GM06990 (cell line): ENCODE measurements around the gene PDGFC.

Experiments used
- DNase-seq: peaks from one replicate; pipeline ENCODE4 v3.0.0-alpha.2; 2011; ENCODE audit not compliant: insufficient read length; ENCODE audit errors: extremely low read depth
- H3K27me3 ChIP-seq: replicated peaks from 2 replicates; pipeline ENCODE4 v1.6.0; 2011; ENCODE audit warnings: low read length; ENCODE audit not compliant: control insufficient read depth, insufficient read depth
- H3K36me3 ChIP-seq: 2 replicates; pipeline ENCODE4 v1.5.1; 2011; ENCODE audit warnings: low read length; ENCODE audit not compliant: control insufficient read depth, insufficient read depth
- H3K4me3 ChIP-seq: replicated peaks from 2 replicates; pipeline ENCODE4 v1.5.1; 2011; ENCODE audit warnings: low read depth, mild to moderate bottlenecking, control low read depth, low read length
- TF ChIP-seq, protein P1 (sequence below): IDR thresholded peaks from 2 replicates; pipeline ENCODE4 v1.5.1; 2011; ENCODE audit warnings: low read length, control low read depth, mild to moderate bottlenecking, inconsistent platforms; ENCODE audit not compliant: insufficient read depth, poor library complexity, severe bottlenecking

PDGFC gene, protein sequence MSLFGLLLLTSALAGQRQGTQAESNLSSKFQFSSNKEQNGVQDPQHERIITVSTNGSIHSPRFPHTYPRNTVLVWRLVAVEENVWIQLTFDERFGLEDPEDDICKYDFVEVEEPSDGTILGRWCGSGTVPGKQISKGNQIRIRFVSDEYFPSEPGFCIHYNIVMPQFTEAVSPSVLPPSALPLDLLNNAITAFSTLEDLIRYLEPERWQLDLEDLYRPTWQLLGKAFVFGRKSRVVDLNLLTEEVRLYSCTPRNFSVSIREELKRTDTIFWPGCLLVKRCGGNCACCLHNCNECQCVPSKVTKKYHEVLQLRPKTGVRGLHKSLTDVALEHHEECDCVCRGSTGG

DNA sequence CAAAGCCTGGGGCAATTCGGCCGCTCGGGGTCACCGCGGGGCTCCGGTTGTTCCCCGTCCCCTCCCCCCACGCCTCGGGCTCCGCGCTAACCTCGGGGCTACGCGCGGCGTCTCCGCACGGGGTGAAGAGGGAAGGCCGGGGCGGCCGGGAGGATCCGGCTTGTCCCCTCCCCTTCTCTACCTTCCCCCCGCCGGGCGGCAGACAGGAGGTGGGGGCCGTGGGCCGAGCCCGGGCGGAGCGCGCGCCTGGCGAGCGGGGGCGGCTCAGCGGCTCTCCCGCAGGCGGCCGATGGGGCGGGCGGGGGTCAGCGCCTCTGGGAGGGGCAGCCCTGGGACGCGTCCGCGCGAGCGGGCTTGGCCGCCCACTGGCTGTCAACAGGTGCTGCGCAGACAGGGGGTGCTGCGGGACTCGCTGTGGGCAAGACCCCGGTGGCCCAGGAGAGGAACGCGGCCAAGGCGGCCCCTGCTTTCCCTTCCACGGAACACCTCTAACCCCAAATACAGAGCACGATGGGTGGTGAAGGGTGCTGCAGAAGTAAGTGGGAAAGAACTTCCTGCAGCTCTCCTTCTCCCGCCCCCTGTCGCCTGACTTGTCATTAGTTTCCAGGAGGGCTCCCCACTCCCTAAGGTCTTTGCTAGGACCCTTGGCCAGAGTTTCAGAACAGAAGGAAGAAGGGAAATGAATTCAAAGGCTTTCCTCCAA is at the start of gene PDGFC:
PDGFC (minus strand) TSS at position 124 of the 703 bp plus-strand sequence. CDS start 896 bp downstream, outside the sequence.
- Histone ChIP-seq H3K27me3 (no peaks in the 10 kb centered on the region; the same call in 1 of the 2 replicates), H3K4me3 (no peak within 1 kb of the TSS), H3K36me3 (no peaks in the 10 kb centered on the region)
- peak; percentile 10 for DNase-seq
- TF ChIP-seq, protein P1, sequence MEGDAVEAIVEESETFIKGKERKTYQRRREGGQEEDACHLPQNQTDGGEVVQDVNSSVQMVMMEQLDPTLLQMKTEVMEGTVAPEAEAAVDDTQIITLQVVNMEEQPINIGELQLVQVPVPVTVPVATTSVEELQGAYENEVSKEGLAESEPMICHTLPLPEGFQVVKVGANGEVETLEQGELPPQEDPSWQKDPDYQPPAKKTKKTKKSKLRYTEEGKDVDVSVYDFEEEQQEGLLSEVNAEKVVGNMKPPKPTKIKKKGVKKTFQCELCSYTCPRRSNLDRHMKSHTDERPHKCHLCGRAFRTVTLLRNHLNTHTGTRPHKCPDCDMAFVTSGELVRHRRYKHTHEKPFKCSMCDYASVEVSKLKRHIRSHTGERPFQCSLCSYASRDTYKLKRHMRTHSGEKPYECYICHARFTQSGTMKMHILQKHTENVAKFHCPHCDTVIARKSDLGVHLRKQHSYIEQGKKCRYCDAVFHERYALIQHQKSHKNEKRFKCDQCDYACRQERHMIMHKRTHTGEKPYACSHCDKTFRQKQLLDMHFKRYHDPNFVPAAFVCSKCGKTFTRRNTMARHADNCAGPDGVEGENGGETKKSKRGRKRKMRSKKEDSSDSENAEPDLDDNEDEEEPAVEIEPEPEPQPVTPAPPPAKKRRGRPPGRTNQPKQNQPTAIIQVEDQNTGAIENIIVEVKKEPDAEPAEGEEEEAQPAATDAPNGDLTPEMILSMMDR = no peak

DNA sequence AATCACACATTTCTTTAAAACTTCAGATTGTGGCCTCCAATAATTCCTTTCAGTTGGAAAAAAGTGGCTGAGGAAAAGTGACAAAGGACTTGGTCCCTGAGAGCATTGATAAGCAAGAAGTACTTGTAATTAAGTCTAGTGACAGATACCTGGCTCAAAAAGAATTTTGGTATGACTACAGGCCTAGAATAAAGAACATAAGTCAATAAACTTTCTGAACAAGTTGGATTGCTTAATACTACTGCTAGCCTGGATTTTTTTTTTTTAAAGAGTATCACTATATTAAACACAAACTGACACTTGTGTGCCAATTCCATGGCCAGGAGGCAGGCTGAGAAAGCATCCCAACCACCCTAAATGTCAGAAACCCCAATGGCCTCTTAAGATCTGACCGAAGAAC is 49.3 kb upstream of the PDGFC start:
- Histone ChIP-seq H3K4me3 (no peak overlapping the region), H3K27me3 (no peaks in the 10 kb centered on the region), H3K36me3 (no peaks in the 10 kb centered on the region)
- no peak for DNase-seq
- TF ChIP-seq, protein P1 = no peak

DNA sequence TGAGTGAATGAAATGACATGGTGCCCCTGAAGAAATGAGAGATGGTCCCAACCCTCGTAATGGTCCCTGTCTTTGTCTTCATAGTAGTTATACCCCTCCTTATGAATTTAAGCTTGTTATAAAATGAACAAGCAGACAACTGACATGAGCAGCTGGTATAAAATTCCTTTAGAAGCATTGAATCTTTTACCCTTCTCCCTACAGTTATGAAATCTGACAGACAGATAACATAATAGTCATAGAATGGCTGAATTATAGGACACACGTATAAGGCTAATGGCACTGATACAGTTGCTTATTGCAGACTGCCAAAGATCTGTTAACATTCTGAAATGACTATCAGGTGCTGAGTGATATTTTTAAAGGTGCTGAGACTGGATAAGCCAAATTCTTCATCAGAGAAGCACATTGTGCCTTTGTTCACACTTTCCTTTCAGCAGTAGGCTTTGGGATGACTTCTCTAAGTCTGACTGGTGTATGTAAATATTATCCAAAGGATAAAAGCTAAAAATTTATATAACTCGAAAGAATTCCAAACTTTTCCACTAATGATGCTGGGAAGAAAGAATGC is 47.4 kb upstream of the PDGFC start:
- no peak for DNase-seq
- Histone ChIP-seq H3K4me3 (no peak overlapping the region), H3K36me3 (no peaks in the 10 kb centered on the region), H3K27me3 (no peaks in the 10 kb centered on the region)
- TF ChIP-seq, protein P1 = no peak

DNA sequence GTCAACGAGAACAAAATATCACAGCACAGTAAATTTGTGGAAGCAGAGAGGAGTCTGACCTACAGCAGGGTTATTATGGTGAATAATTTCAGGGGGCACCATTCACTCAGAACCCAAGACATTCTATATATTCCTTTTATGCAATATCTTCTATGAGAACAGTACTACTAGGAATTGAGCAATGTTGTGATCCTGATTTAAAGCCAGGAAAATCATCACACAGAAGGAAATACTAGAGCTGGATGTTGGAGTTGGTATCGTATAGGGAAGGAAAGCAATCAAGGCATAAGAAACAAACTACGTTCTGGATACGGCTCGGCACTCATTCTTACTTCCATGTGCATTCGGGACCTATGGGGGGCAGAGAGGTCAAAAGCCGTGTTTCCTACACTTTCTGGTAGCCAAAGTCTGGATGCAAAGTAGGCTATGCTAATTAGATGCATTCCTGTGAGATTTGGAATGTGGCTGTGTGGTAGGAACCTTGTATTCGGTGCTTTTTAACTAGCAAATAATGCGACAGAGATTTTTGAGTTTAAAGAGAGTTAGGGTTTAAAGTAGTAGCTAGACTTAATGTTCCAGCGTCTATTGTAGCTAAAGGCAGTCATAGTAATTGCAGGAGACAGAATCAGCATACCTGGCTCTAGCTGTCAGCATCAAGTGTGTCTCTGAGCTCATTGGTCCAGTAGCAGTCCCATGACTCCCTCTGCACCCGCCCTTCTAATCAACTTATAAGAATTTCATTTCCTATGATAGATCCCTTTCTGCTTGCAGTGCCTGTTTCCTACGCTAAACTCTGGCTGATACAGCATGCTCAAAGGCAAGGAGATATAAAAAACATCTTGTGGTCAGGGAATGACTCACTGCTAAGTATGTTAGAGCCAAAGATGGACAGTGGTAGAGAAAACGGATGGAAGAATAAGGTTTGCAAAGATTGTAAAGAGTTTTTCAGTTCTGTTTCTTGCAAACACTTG is 43.3 kb upstream of the PDGFC start:
- DNase-seq = no peak
- TF ChIP-seq, protein P1 = no peak
- Histone ChIP-seq H3K36me3 (no peaks in the 10 kb centered on the region), H3K4me3 (no peak overlapping the region), H3K27me3 (no peaks in the 10 kb centered on the region)

DNA sequence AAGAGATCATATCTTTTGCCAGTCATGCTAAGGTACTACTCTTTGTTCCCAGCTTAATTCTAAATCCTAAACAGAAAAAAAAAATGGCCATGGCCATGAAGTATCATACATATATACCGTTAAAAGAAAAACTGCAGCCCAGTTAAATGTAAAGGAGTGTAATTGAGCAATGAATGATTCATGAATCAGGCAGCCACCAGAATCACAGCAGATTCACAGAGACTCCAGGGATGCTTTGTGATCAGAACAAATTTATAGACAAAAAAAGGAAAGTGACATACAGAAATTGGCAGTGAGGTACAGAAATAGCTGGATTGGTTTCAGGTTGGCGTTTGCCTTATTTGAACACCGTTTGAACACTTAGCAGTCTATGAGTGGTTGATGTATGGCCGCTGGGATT is 42.1 kb upstream of the PDGFC start:
- no peak for DNase-seq
- TF ChIP-seq, protein P1 = no peak
- H3K27me3 ChIP-seq = no peaks in the 10 kb centered on the region
- H3K36me3 ChIP-seq = no peaks in the 10 kb centered on the region
- no peak overlapping the region for H3K4me3 ChIP-seq
